GM21786 (cell line): ENCODE data around the gene LRPPRC.
"Not testable (repeated sequence)": the region's sequence is repeated elsewhere in the genome, so short reads cannot be mapped to it uniquely, and the experiment has no call there.

Source experiments
- ATAC-seq: cut with Tn5 transposase; IDR thresholded peaks from one replicate; pipeline ENCODE4 v1.9.1; 2021; ENCODE audit not compliant: unreplicated experiment

Gene LRPPRC

GRCh38 chr2:43995733-43996533 is at the start of gene LRPPRC:
TSS of gene LRPPRC (minus strand) at chr2:43995989. CDS start at chr2:43995947, 42 bp downstream.
- peak; percentile 94 for ATAC-seq

- ATAC-seq, result no peak
Measured at GRCh38 chr2:44045061-44045460, 49.3 kb upstream of the LRPPRC start.

- peak; percentile 97 for ATAC-seq
Measured at GRCh38 chr2:44044281-44044720, 48.5 kb upstream of the LRPPRC start.

DNA sequence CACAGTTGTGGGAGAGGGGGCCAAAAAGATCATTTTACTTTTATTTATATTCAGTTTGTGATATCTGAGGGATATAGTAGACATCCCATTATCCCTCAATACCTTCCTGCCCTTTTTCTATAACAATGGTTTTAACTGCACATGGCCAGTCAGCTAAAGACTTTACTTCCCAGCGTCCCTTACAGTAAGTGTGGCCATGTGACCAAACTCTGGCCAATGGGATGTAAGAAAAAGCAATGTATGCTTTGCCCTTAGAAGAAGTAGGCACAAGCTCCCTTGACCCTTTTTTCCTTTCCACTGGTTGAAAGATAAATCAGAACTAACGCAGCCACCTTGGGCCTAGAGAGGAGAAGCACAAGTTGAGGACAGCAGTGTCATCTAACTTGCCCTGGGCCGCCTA is 44.6 kb upstream of the LRPPRC start:
- ATAC-seq, result no peak

GRCh38 chr2:44038277-44038676 is 42.5 kb upstream of the LRPPRC start:
- no peak for ATAC-seq

DNA sequence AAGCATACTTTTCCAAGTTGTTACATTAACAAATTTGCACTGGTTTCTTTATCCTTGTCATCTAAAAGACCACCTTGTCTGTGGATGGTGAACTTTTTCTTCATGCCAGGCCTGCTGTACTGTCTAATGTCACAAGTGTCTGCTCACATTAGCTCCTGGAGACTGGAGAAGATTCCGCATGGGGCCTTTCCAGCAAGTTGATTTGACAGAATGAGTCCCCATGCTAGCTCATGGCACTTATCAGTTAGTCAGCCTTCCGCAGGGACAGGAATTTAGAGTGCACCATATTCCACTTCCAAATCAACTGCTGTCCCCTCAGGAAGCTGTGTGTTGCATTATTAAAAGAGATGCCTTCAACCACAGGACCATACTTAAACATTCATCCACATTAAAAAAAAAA is 41.4 kb upstream of the LRPPRC start:
- ATAC-seq, result no peak

DNA sequence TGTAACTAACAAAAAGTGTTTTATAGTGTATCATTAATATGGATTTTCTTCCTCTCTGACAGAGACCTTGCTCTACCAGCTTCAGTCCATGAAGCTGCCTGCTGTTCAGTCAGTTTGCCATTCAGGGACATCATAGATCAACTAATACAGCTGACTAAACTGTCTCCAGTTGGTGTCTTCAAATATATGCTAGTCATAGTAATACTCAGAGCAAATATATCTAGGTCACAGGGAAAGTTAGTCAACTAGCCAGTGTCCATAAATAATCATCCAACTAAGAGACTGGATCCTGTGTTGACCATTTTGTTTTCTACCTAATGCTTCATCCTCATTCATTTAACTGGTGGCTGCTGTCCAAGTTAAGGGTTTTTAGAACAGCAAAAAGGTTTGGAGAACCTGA is 38.2 kb upstream of the LRPPRC start:
- ATAC-seq, result no peak

DNA sequence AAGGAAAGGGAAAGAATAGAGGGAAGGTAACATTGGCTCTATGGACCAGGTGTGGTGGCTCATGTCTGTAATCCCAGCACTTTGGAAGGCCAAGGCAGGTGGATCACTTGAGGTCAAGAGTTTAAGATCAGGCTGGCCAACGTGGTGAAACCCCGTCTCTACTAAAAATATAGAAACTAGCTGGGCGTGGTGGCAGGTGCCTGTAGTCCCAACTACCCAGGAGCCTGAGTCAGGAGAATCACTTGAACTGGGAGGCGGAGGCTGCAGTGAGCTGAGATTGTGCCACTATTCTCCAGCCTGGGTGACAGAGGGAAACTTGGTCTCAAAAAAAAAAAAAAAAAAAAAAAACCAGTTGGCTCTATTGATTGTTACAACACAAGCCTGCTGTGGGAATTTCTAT is 31.3 kb upstream of the LRPPRC start:
- ATAC-seq, result not testable (repeated sequence)

- ATAC-seq, result no peak
Measured at GRCh38 chr2:44016282-44016681, 20.5 kb upstream of the LRPPRC start.

DNA sequence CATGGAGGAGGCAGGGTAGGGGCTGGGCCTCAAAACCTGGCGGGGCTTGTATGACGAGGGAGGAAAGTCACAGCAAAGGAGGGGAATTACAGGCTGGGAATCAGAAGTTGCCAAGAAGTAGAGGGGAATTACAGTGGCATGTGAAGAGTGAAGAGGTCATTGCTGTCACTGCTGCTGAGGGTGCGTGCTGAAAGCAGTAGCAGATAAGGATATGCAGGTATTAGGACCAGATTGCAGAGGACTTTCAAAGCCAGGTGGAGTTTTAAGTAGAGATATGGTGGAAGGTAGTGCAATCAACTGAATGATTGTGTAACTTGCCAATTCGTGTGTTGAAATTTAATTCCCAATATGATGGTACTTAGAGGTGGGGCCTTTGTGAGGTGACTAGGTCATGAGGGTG is 19.4 kb upstream of the LRPPRC start:
- no peak for ATAC-seq

DNA sequence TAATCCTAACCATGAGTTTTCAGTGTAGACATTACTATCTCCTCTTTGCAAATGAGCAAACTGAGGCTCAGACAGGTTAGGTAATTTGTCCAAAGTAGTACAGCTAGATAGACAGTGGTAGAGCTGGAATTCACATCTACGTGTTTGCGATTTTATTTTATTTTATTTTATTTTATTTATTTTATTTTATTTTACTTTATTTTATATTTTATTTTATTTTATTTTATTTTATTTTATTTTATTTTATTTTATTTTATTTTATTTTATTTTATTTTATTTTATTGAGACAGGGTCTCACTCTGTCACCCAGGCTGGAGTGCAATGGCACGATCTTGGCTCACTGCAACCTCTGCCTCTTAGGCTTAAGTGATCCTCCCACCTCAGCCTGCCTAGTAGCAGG is 17.4 kb upstream of the LRPPRC start:
- ATAC-seq, result not testable (repeated sequence)

DNA sequence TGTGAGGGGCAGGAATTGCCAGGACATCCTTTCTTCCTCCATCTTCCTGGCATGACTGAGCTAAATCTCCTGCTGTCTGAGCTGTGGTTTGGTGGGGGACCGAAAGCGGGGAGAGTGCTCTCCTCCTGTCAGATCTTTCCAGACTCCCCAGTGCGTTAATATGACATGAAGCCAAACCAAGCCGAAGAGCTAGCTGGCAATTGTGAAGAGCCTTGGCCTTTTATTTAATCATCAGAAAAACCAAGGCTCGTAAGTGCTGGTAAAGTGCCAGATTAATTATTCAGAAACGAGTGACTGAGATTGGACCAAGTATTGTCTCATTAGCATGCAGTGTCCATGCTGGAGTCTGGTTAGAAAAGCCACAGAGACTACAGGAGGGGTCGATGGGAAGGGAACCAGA is 14.5 kb upstream of the LRPPRC start:
- ATAC-seq, result no peak

DNA sequence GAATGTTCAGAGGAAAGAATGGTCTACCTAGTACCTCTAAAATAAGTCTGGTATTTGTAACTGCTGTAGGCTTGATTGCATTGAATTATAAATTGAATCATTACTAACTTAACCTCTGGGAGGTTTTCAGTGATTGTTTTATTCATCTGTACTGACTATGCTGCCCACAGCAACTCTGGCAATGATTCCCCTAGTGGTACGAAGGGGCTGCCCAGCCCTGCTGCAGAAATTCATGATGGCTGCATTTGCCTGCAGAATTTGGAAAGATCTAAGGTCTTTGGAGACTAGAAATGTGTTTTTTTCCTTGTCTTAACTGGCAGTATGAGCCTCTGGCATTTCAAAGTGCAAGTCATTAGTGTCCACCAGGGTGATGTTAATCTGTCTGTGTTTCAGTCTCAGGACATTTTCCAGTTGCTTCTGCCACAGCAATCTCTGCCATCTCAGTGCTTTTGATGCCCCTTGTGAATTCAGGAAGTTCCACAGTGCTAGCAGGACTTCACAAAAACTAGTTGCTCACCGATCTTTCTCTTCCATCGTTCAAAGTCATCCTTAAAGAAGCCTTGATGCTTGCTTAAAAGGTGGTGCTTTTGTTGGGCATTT is 13.4 kb upstream of the LRPPRC start:
- no peak for ATAC-seq

DNA sequence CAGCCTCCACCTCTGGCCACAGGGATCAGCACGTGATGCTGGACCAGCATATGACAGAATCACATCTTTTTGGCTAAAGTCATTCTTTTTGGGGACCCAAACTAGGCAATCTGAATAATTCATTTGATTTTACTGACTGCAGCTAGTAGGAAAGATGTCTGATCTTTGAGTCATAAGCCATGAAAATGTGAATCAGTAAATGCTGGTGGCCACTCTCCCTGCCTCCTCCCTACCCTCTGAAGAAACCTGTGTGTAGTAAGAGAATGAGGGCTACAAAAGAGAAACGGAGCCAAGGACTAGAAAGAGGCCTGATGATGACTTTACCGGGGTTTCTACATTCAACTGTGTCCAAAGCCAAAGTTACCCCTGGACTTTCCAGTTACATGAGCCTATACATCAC is 10.1 kb upstream of the LRPPRC start:
- no peak for ATAC-seq

DNA sequence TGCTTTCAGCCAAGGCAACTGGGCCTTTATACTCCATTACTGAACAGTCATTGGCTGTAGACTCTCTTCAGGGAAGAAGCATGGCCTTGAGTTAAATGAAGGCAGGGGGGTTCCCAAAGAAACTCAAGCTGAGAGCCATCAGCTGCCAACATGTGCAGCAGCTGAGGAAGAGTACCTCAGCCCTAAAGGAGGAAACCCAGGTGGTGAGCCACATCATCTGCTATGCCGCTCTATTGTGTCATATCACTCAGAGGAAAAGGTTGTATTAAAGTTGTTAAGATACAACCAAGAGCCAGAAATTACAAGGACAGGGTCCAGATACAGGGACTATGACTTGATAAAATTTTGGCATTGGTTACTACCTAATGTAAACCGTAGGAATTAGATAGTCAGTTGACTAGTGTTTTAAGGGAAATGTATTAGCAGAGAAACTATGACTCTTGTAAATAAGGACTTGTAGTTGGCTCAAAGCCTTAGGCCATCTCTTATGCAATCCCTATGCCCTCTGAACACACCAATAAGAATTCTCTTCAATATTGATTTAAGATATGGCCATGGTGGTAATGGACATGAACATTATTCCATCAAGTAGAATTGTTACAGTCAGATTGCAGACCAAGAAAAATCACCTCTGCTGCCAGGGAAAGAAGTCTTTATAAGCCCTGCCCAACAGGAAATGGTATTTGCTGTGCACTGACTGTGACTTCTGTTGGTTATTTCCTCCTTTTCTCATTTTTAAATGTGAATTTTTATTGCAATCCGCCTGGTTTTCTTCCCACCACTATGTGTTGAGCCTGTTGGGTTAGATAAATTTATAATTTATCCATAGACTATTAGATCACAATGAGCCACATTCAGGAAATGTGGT is 9.2 kb upstream of the LRPPRC start:
- no peak for ATAC-seq

DNA sequence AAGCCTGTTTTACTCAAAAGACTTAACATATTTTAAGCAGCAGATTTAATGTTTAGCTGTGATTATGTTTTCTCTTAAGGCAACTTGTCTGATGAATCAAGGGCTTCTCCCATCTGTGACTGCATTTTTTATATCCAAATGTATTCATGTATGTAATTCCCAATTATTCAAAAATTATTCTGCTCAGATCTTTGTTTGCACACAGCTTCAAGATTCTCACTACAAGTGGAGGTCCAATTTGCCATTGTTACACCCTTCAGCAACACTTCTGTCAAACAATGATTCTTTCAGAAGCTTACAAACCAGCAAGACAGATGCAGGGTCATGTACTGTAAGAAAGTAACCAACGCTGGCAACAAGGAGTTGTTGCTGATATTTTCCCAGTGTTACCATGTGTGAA is 5.9 kb upstream of the LRPPRC start:
- ATAC-seq, result no peak

DNA sequence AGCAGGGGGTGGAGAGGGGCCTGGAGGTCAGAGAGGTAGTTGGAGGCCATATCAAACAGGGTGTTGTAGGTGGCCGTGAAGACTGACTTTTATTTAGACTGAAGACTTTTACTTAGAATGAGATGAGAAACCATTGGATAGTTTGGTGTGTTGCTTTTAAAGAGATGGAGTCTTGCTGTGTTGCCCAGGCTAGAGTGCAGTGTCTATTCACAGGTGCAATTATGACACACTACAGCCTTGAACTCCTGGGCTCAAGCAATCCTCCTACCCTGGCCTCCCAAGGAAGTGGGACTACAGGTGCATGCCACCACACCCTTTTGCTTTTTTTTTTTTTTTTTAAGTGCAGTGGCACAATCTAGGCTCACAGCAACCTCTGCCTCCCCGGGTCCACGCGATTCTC is 2.5 kb upstream of the LRPPRC start:
- no peak for ATAC-seq

DNA sequence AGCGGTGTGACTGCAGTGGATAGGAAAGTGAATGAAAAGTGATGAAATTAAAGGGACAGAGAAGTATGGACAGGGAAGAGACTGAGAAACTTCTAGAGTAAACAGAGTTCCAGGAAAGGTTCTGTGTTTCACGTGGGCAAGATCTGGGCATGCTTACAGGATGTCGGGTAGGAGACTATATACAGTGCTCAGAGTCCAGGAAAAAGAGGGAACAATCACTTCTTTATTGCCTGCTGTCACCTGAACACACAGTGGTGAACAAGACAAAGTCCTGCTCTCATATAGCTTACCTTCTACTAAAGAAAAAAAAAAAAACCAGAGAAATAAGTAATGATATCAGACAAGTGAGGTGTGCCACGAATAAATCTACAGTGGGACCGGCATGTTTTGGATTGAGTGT is 2.4 kb downstream of the LRPPRC start:
- ATAC-seq, result no peak

DNA sequence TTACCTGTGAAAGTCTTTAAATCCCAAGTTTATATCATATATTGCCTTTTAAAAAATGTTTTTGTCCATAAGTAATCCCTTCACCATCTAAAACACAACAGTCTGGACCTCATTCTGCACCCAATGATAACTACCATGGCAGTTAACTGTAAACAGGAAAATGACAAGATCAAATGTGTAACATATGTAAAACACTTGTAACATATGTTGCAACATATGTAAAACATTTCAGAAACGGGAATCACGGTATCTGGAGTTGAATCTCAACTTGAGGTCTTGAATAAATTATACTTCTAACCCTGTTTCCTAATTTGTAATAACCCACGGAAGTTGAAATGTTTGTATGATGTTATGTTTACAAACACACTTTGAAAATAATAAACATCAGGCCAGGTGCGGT is 6.2 kb downstream of the LRPPRC start:
- no peak for ATAC-seq

DNA sequence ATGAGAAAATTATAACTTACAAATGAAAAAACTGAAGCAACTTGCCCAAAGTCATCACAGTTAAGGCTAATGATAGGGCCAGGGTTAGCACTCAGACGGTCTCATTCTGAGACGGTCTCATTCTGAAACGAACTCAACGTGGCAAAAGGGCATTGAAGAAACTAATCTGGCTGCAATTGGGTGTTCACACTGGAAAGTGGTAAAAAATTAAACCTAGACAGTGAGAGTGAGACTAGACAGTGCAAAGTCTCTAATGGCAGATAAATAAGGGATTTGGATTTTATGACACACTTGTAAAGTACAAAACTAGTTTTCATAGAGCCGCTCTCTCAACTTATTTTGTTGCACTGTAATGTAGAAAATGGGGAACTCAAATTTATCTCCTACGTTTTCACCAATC is 9.2 kb downstream of the LRPPRC start:
- ATAC-seq, result no peak

DNA sequence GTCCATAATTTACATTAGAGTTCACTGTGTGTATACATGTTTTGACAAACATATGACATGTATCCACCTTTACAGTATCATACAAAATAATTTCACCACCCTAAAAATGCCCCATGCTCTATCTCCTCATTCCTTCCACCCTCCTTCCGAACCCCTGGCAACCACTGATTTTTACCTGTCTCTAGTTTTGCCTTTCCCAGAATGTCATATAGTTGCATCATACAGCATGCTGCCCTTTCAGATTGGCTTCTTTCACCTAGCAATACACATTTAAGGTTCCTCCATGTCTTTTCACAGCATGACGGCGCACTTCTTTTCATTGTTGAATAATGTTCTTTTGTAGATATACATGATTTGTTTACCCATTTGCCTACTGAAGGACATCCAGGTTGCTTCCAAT is 10.4 kb downstream of the LRPPRC start:
- no peak for ATAC-seq

- ATAC-seq, result no peak
Measured at GRCh38 chr2:43984533-43984932, 11.3 kb downstream of the LRPPRC start.
